WTC11 (cell line): ENCODE data around the gene FOXN3. TPM values are rescaled to one million over a fixed set of nuclear protein-coding genes. Genes with fewer than 3 reads are reported as not detected.

Experiments
- ATAC-seq: fragments of 200-7000 bp; cut with Tn5 transposase; 2 replicates; pipeline ENCODE4 v1.10.0; 2021; ENCODE audit warnings: mild to moderate bottlenecking, moderate library complexity
- CTCF ChIA-PET: fragments of 300-600 bp; sonication (Branson Sonifier 250); formaldehyde crosslinking; loops from one replicate; lab custom pipeline; 2021; ENCODE audit warnings: antibody characterized with exemption; lab: Charles Lee
- POLR2A ChIA-PET: fragments of 350-600 bp; sonication (Branson Sonifier 250); formaldehyde crosslinking; loops from one replicate; lab custom pipeline; 2021; ENCODE audit warnings: antibody characterized with exemption; lab: Charles Lee
- DNase-seq: peaks from one replicate; pipeline ENCODE4 v3.0.0; 2021; ENCODE audit warnings: low spot score
- H3K27ac Mint-ChIP-seq: 2 replicates; pipeline ENCODE4 v1.8.0; 2021; ENCODE audit warnings: mixed read lengths
- H3K27me3 Mint-ChIP-seq: 2 replicates; pipeline ENCODE4 v1.8.0; 2021; ENCODE audit warnings: low read depth, mild to moderate bottlenecking, moderate library complexity, mixed read lengths
- H3K36me3 Mint-ChIP-seq: 2 replicates; pipeline ENCODE4 v1.8.0; 2021; ENCODE audit warnings: mixed read lengths
- H3K4me1 Mint-ChIP-seq: 2 replicates; pipeline ENCODE4 v1.8.0; 2022; ENCODE audit warnings: mixed read lengths
- H3K4me3 Mint-ChIP-seq: 2 replicates; pipeline ENCODE4 v1.8.0; 2021; ENCODE audit warnings: mild to moderate bottlenecking, moderate library complexity, mixed read lengths
- H3K9me3 Mint-ChIP-seq: 2 replicates; pipeline ENCODE4 v1.8.0; 2021; ENCODE audit warnings: mixed read lengths
- EMX1 ChIP-seq: fragments of 250-450 bp; sonication (Bioruptor Pico); IDR thresholded peaks from 2 replicates; pipeline ENCODE4 v1.8.0; 2021; ENCODE audit warnings: mild to moderate bottlenecking
- ETV6 ChIP-seq: sonication (generic); formaldehyde crosslinking; IDR thresholded peaks from 2 replicates; pipeline ENCODE4 v1.8.1; 2022; ENCODE audit warnings: mild to moderate bottlenecking, missing genetic modification reagents
- FOXJ3 ChIP-seq: sonication (generic); formaldehyde crosslinking; IDR thresholded peaks from 2 replicates; pipeline ENCODE4 v1.9.0; 2021; ENCODE audit warnings: missing genetic modification reagents, mild to moderate bottlenecking, borderline replicate concordance
- IRF2 ChIP-seq: sonication (generic); formaldehyde crosslinking; IDR thresholded peaks from 2 replicates; pipeline ENCODE4 v1.8.0; 2022; ENCODE audit warnings: low read depth, missing genetic modification reagents, borderline replicate concordance
- JUN ChIP-seq: sonication (generic); formaldehyde crosslinking; IDR thresholded peaks from 2 replicates; pipeline ENCODE4 v1.8.0; 2023; ENCODE audit warnings: mild to moderate bottlenecking, missing genetic modification reagents
- NFATC4 ChIP-seq: fragments of 250-450 bp; sonication (Bioruptor Pico); IDR thresholded peaks from 2 replicates; pipeline ENCODE4 v1.9.0; 2021; ENCODE audit warnings: mild to moderate bottlenecking
- NFYB ChIP-seq: sonication (generic); formaldehyde crosslinking; conservative IDR thresholded peaks from 2 replicates; pipeline ENCODE4 v1.8.0; 2022; ENCODE audit warnings: low read depth, missing genetic modification reagents
- TCF7 ChIP-seq: sonication (generic); formaldehyde crosslinking; IDR thresholded peaks from 2 replicates; pipeline ENCODE4 v1.8.0; 2022; ENCODE audit warnings: mild to moderate bottlenecking, low read depth, missing genetic modification reagents, moderate library complexity
- ZNF121 ChIP-seq: sonication (generic); formaldehyde crosslinking; IDR thresholded peaks from 2 replicates; pipeline ENCODE4 v1.8.0; 2023; ENCODE audit warnings: missing genetic modification reagents
- total RNA-seq: library from RNA; stranded (reverse); gene quantifications from 3 replicates; pipeline ENCODE4 v1.2.3, GENCODE V29; 2021
- TF ChIP-seq, protein P1 (sequence below): sonication (generic); formaldehyde crosslinking; IDR thresholded peaks from 2 replicates; pipeline ENCODE4 v1.8.1; 2022; ENCODE audit warnings: low read depth, mild to moderate bottlenecking, moderate library complexity, missing genetic modification reagents, borderline replicate concordance
- TF ChIP-seq, protein P2 (sequence below): sonication (generic); formaldehyde crosslinking; IDR thresholded peaks from 2 replicates; pipeline ENCODE4 v1.8.0; 2022; ENCODE audit warnings: missing genetic modification reagents
- TF ChIP-seq, protein P3 (sequence below): sonication (generic); formaldehyde crosslinking; conservative IDR thresholded peaks from 2 replicates; pipeline ENCODE4 v1.8.1; 2022; ENCODE audit warnings: mild to moderate bottlenecking, missing genetic modification reagents
- TF ChIP-seq, protein P4 (sequence below): sonication (generic); formaldehyde crosslinking; IDR thresholded peaks from 2 replicates; pipeline ENCODE4 v1.8.0; 2022; ENCODE audit warnings: mild to moderate bottlenecking, missing genetic modification reagents
- TF ChIP-seq, protein P5 (sequence below): fragments of 250-450 bp; sonication (Bioruptor Pico); IDR thresholded peaks from 2 replicates; pipeline ENCODE4 v1.9.0; 2021; ENCODE audit warnings: mild to moderate bottlenecking
- TF ChIP-seq, protein P6 (sequence below): sonication (generic); formaldehyde crosslinking; IDR thresholded peaks from 2 replicates; pipeline ENCODE4 v1.8.1; 2022; ENCODE audit warnings: low read depth, missing genetic modification reagents, borderline replicate concordance

Gene FOXN3
- total RNA-seq, 1 experiment from 2014 or later, result 170 TPM

DNA sequence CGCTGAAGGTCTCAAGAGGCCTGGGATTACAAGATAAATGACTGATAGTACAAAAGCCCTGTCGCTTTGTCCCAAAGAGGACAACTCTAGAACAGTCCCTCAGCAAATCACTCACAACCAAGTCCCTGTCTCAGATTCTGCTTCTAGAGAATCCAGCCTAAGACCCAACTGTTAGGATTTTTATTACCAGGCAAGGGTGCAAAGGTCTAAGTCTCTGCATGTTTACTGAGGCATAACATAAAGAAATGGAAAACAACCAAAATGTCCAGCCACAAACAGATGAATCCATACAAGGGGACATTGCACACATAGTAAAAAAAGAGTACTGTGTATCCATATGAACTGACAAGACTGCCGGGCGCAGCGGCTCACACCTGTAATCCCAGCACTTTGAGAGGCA lies 104.1 kb downstream of the FOXN3 start (continued):
- TF ChIP-seq, protein P1, sequence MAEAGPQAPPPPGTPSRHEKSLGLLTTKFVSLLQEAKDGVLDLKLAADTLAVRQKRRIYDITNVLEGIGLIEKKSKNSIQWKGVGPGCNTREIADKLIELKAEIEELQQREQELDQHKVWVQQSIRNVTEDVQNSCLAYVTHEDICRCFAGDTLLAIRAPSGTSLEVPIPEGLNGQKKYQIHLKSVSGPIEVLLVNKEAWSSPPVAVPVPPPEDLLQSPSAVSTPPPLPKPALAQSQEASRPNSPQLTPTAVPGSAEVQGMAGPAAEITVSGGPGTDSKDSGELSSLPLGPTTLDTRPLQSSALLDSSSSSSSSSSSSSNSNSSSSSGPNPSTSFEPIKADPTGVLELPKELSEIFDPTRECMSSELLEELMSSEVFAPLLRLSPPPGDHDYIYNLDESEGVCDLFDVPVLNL (CRISPR knock-in tag), result no peak
- no peak for TF ChIP-seq EMX1 (CRISPR knock-in tag)
- TF ChIP-seq, protein P2, sequence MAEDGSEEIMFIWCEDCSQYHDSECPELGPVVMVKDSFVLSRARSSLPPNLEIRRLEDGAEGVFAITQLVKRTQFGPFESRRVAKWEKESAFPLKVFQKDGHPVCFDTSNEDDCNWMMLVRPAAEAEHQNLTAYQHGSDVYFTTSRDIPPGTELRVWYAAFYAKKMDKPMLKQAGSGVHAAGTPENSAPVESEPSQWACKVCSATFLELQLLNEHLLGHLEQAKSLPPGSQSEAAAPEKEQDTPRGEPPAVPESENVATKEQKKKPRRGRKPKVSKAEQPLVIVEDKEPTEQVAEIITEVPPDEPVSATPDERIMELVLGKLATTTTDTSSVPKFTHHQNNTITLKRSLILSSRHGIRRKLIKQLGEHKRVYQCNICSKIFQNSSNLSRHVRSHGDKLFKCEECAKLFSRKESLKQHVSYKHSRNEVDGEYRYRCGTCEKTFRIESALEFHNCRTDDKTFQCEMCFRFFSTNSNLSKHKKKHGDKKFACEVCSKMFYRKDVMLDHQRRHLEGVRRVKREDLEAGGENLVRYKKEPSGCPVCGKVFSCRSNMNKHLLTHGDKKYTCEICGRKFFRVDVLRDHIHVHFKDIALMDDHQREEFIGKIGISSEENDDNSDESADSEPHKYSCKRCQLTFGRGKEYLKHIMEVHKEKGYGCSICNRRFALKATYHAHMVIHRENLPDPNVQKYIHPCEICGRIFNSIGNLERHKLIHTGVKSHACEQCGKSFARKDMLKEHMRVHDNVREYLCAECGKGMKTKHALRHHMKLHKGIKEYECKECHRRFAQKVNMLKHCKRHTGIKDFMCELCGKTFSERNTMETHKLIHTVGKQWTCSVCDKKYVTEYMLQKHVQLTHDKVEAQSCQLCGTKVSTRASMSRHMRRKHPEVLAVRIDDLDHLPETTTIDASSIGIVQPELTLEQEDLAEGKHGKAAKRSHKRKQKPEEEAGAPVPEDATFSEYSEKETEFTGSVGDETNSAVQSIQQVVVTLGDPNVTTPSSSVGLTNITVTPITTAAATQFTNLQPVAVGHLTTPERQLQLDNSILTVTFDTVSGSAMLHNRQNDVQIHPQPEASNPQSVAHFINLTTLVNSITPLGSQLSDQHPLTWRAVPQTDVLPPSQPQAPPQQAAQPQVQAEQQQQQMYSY (CRISPR knock-in tag), result no peak

- POLR2A ChIA-PET, result interaction anchor here (0.6 kb wide), 1 partner anchor 304 kb away, joined by 6 read pairs; no protein-coding TSS in a partner anchor
- no peak overlapping the region for H3K4me3 Mint-ChIP-seq
- CTCF ChIA-PET, result no interaction called here
- ATAC-seq (no peak), DNase-seq (no peak)
- no peaks in the 10 kb centered on the region for H3K27me3 Mint-ChIP-seq
- H3K27ac Mint-ChIP-seq, result peak overlapping the region; percentile 60
- 0 out of 2 replicates have a peak, but pooled peaks cover 3% of the 10 kb centered on the region for H3K9me3 Mint-ChIP-seq
- H3K4me1 Mint-ChIP-seq, result peaks cover 75% of the 10 kb centered on the region
- peaks cover 19% of the 10 kb centered on the region for H3K36me3 Mint-ChIP-seq
- no peak for TF ChIP-seq ZNF121 (CRISPR knock-in tag)
- TF ChIP-seq, protein P3, sequence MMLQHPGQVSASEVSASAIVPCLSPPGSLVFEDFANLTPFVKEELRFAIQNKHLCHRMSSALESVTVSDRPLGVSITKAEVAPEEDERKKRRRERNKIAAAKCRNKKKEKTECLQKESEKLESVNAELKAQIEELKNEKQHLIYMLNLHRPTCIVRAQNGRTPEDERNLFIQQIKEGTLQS, result no peak
- TF ChIP-seq FOXJ3 (CRISPR knock-in tag), result no peak
- no peak for TF ChIP-seq TCF7 (CRISPR knock-in tag)
- no peak for TF ChIP-seq IRF2 (CRISPR knock-in tag)
- TF ChIP-seq, protein P4, sequence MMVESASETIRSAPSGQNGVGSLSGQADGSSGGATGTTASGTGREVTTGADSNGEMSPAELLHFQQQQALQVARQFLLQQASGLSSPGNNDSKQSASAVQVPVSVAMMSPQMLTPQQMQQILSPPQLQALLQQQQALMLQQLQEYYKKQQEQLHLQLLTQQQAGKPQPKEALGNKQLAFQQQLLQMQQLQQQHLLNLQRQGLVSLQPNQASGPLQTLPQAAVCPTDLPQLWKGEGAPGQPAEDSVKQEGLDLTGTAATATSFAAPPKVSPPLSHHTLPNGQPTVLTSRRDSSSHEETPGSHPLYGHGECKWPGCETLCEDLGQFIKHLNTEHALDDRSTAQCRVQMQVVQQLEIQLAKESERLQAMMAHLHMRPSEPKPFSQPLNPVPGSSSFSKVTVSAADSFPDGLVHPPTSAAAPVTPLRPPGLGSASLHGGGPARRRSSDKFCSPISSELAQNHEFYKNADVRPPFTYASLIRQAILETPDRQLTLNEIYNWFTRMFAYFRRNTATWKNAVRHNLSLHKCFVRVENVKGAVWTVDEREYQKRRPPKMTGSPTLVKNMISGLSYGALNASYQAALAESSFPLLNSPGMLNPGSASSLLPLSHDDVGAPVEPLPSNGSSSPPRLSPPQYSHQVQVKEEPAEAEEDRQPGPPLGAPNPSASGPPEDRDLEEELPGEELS (CRISPR knock-in tag), result no peak
- TF ChIP-seq NFYB (CRISPR knock-in tag), result no peak
- TF ChIP-seq NFATC4, result no peak
- TF ChIP-seq JUN (CRISPR knock-in tag), result no peak
- TF ChIP-seq, protein P5, sequence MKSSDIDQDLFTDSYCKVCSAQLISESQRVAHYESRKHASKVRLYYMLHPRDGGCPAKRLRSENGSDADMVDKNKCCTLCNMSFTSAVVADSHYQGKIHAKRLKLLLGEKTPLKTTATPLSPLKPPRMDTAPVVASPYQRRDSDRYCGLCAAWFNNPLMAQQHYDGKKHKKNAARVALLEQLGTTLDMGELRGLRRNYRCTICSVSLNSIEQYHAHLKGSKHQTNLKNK (CRISPR knock-in tag), result no peak
- TF ChIP-seq, protein P6, sequence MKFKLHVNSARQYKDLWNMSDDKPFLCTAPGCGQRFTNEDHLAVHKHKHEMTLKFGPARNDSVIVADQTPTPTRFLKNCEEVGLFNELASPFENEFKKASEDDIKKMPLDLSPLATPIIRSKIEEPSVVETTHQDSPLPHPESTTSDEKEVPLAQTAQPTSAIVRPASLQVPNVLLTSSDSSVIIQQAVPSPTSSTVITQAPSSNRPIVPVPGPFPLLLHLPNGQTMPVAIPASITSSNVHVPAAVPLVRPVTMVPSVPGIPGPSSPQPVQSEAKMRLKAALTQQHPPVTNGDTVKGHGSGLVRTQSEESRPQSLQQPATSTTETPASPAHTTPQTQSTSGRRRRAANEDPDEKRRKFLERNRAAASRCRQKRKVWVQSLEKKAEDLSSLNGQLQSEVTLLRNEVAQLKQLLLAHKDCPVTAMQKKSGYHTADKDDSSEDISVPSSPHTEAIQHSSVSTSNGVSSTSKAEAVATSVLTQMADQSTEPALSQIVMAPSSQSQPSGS, result no peak
- TF ChIP-seq ETV6 (CRISPR knock-in tag), result no peak
Measured at GRCh38 chr14:89310211-89310610, 106.8 kb downstream of the FOXN3 start.
